Sigmoid colon (tissue), 4 donors: ENCODE results near the gene C12orf50.

Source experiments
- CTCF ChIP-seq, 4 experiments: fragments of 450-650 bp in 3 of 4; fragments of 200-600 bp in 1 of 4; IDR thresholded peaks; one replicate each; pipeline ENCODE4 v1.5.1; 2016 to 2019; ENCODE audit warnings: antibody characterized with exemption in 4 of 4, mild to moderate bottlenecking in 3 of 4, moderate library complexity in 2 of 4
- POLR2A ChIP-seq, 2 donors: fragments of 450-650 bp; IDR thresholded peaks; one replicate each; pipeline ENCODE4 v1.6.1; 2016; ENCODE audit warnings: antibody characterized with exemption in 2 of 2, mild to moderate bottlenecking in 2 of 2, moderate library complexity in 2 of 2
- POLR2AphosphoS5 ChIP-seq, 4 donors: sonication (generic); formaldehyde crosslinking; IDR thresholded peaks; one replicate each; pipeline ENCODE4 v1.6.1; 2017; ENCODE audit warnings: antibody characterized with exemption in 4 of 4

- TF ChIP-seq POLR2A (IDR thresholded peaks at IDR 0.05) (no peak), POLR2AphosphoS5 (IDR thresholded peaks at IDR 0.05) (no peak), CTCF (IDR thresholded peaks at IDR 0.05) (no peak)
These were observed 7.3 kb upstream of the C12orf50 start for GRCh38 chr12:88036353-88036965.
